IMR-90 (cell line): Measurements from ENCODE around the gene CNDP1.

ENCODE experiments used
- CTCF ChIP-seq: conservative IDR thresholded peaks from 2 replicates; pipeline ENCODE4 v1.5.1; 2012; ENCODE audit warnings: mild to moderate bottlenecking, low read depth, low read length, improper control_type of control experiment
- FOS ChIP-seq: fragments of 150-350 bp; IDR thresholded peaks from 2 replicates; pipeline ENCODE4 v1.6.1; 2016; ENCODE audit warnings: low read depth, low read length
- MAFK ChIP-seq: IDR thresholded peaks from 2 replicates; pipeline ENCODE4 v1.6.1; 2012; ENCODE audit warnings: low read depth, low read length, improper control_type of control experiment
- MAZ ChIP-seq: IDR thresholded peaks from 2 replicates; pipeline ENCODE4 v1.6.1; 2012; ENCODE audit warnings: low read depth, mild to moderate bottlenecking, low read length, improper control_type of control experiment, moderate library complexity, borderline replicate concordance
- POLR2A ChIP-seq: IDR thresholded peaks from 2 replicates; pipeline ENCODE4 v1.6.1; 2012; ENCODE audit warnings: mild to moderate bottlenecking, low read depth, low read length
- TF ChIP-seq, protein P1 (sequence below): fragments of 150-350 bp; IDR thresholded peaks from 2 replicates; pipeline ENCODE4 v1.6.1; 2017; ENCODE audit warnings: mild to moderate bottlenecking, antibody characterized with exemption, low read length, low read depth
- TF ChIP-seq, protein P2 (sequence below): fragments of 150-350 bp; IDR thresholded peaks from 2 replicates; pipeline ENCODE4 v1.6.1; 2016; ENCODE audit warnings: low read depth, mild to moderate bottlenecking, low read length, moderate library complexity, borderline replicate concordance

DNA sequence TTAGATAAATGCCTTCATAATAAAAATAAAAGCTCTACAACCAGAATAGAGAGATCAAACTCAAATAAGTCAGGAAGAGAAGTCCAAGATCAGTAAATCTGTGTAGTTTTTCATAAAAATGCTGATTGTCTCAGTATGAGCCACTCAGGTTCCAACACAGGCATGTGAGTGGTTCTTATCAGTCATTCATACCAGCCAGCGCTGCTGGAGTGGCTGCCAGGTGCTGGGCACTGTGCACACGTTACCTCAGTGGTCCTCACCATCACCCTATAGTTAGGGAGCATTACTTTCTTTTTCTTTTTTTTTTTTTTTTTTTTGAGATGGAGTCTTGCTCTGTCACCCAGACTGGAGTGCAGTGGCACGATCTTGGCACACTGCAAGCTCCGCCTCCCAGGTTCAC lies 23.8 kb downstream of the CNDP1 start:
- TF ChIP-seq, protein P1, sequence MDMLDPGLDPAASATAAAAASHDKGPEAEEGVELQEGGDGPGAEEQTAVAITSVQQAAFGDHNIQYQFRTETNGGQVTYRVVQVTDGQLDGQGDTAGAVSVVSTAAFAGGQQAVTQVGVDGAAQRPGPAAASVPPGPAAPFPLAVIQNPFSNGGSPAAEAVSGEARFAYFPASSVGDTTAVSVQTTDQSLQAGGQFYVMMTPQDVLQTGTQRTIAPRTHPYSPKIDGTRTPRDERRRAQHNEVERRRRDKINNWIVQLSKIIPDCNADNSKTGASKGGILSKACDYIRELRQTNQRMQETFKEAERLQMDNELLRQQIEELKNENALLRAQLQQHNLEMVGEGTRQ: no peak
- TF ChIP-seq POLR2A: no peak
- no peak for TF ChIP-seq CTCF
- TF ChIP-seq MAZ: no peak
- TF ChIP-seq FOS: no peak
- no peak for TF ChIP-seq MAFK
- TF ChIP-seq, protein P2, sequence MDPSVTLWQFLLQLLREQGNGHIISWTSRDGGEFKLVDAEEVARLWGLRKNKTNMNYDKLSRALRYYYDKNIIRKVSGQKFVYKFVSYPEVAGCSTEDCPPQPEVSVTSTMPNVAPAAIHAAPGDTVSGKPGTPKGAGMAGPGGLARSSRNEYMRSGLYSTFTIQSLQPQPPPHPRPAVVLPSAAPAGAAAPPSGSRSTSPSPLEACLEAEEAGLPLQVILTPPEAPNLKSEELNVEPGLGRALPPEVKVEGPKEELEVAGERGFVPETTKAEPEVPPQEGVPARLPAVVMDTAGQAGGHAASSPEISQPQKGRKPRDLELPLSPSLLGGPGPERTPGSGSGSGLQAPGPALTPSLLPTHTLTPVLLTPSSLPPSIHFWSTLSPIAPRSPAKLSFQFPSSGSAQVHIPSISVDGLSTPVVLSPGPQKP: no peak
